Stomach (tissue), 4 donors: ENCODE measurements around the gene KRT14.

Source experiments
- EP300 ChIP-seq: sonication (generic); formaldehyde crosslinking; IDR thresholded peaks from one replicate; pipeline ENCODE4 v1.6.1; 2017; ENCODE audit warnings: antibody characterized with exemption
- POLR2A ChIP-seq, 4 donors: fragments of 450-650 bp; IDR thresholded peaks; one replicate each; pipeline ENCODE4 v1.6.1; 2016; ENCODE audit warnings: antibody characterized with exemption in 4 of 4, control low read depth in 2 of 4, mild to moderate bottlenecking in 1 of 4, moderate library complexity in 1 of 4
- POLR2AphosphoS5 ChIP-seq, 3 donors: sonication (generic); formaldehyde crosslinking; IDR thresholded peaks; one replicate each; pipeline ENCODE4 v1.6.1; 2016; ENCODE audit warnings: antibody characterized with exemption in 3 of 3
- TF ChIP-seq, protein P1 (sequence below), 7 experiments: fragments of 450-650 bp in 4 of 7; fragments of 200-600 bp in 3 of 7; sonication (generic) in 3 of 7; IDR thresholded peaks; one replicate each; pipeline ENCODE4 v1.5.1; 2016 to 2019; ENCODE audit warnings: antibody characterized with exemption in 7 of 7, control low read depth in 2 of 7, mild to moderate bottlenecking in 1 of 7

DNA sequence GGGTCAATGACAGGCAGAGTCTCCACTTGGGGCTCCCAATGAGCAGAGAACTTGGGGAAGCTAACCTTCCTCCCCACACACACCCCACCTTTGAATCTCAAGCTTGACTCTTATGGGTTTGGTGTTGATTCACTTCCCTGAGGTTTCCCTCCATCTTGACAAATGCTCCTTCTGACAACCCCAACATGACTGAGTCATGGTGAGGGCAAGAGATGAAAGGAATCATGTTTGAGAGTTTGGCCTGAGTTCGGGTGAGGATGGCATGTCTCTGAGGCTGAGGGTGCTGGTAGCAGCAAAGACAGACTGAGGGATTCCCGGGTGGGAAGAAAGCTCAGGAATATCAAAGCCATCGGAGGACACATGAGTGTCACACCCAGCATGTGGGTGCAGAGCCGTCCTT, 33.5 kb downstream of the KRT14 start:
- TF ChIP-seq POLR2A (IDR thresholded peaks at IDR 0.05) = no peak
- TF ChIP-seq, protein P1, sequence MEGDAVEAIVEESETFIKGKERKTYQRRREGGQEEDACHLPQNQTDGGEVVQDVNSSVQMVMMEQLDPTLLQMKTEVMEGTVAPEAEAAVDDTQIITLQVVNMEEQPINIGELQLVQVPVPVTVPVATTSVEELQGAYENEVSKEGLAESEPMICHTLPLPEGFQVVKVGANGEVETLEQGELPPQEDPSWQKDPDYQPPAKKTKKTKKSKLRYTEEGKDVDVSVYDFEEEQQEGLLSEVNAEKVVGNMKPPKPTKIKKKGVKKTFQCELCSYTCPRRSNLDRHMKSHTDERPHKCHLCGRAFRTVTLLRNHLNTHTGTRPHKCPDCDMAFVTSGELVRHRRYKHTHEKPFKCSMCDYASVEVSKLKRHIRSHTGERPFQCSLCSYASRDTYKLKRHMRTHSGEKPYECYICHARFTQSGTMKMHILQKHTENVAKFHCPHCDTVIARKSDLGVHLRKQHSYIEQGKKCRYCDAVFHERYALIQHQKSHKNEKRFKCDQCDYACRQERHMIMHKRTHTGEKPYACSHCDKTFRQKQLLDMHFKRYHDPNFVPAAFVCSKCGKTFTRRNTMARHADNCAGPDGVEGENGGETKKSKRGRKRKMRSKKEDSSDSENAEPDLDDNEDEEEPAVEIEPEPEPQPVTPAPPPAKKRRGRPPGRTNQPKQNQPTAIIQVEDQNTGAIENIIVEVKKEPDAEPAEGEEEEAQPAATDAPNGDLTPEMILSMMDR (IDR thresholded peaks at IDR 0.05) = no peak
- no peak for TF ChIP-seq POLR2AphosphoS5 (IDR thresholded peaks at IDR 0.05)
- no peak for TF ChIP-seq EP300
